Stimulated activated CD4-positive, alpha-beta T cell treated with anti-CD3 and anti-CD28 coated beads, TNF-alpha, amount 100 ng/mL, for 48 hours (primary cell): ENCODE results near the gene NRF1.
A peak's percentile ranks its signal among the peaks of the same experiment; 100 is the strongest.
"Not testable (repeated sequence)": the region's sequence is repeated elsewhere in the genome, so short reads cannot be mapped to it uniquely, and the experiment has no call there.

Experiments
- DNase-seq, 3 donors: peaks; one replicate each; pipeline ENCODE4 v3.0.0-alpha.2; 2020; ENCODE audit warnings: low read depth in 3 of 3

The NRF1 gene

GRCh38 chr7:129607471-129608120 lies 3.9 kb upstream of the NRF1 start:
- DNase-seq = peak in 1 of 3 donors; percentile 20

GRCh38 chr7:129609666-129610065 lies 1.9 kb upstream of the NRF1 start:
- no peak for DNase-seq

GRCh38 chr7:129610709-129611245 lies 743 bp upstream of the NRF1 start:
- no peak for DNase-seq

GRCh38 chr7:129612112-129613015 lies 844 bp downstream of the NRF1 start:
- DNase-seq = no peak

- no peak for DNase-seq
Observed at GRCh38 chr7:129613016-129613337, 1.5 kb downstream of the NRF1 start.

GRCh38 chr7:129615018-129615417 lies 3.5 kb downstream of the NRF1 start:
- no peak for DNase-seq

GRCh38 chr7:129616530-129616929 lies 5.0 kb downstream of the NRF1 start:
- DNase-seq = no peak

GRCh38 chr7:129617178-129617577 lies 5.7 kb downstream of the NRF1 start:
- no peak for DNase-seq

- DNase-seq = no peak
Observed at GRCh38 chr7:129617652-129618051, 6.1 kb downstream of the NRF1 start.

- DNase-seq = no peak
Observed at GRCh38 chr7:129626896-129627295, 15.4 kb downstream of the NRF1 start.

GRCh38 chr7:129630341-129630740 lies 18.8 kb downstream of the NRF1 start:
- DNase-seq = no peak

- no peak for DNase-seq
Observed at GRCh38 chr7:129634361-129635034, 23.0 kb downstream of the NRF1 start.

GRCh38 chr7:129635300-129636029 lies 23.9 kb downstream of the NRF1 start:
- DNase-seq = peak; percentile 43 to 57 (median 48)

GRCh38 chr7:129636030-129636550 lies 24.6 kb downstream of the NRF1 start:
- not testable (repeated sequence) for DNase-seq

GRCh38 chr7:129636641-129637040 lies 25.1 kb downstream of the NRF1 start:
- DNase-seq = no peak

GRCh38 chr7:129640400-129640799 lies 28.9 kb downstream of the NRF1 start:
- no peak for DNase-seq

- no peak for DNase-seq
Observed at GRCh38 chr7:129642871-129643549, 31.5 kb downstream of the NRF1 start.

- DNase-seq = no peak
Observed at GRCh38 chr7:129643550-129644170, 32.1 kb downstream of the NRF1 start.

GRCh38 chr7:129644634-129645230 lies 33.2 kb downstream of the NRF1 start:
- no peak for DNase-seq
